ENCODE results near the gene FAM120B.
"Not testable (repeated sequence)": the region's sequence is repeated elsewhere in the genome, so short reads cannot be mapped to it uniquely, and the experiment has no call there.

The FAM120B gene

GRCh38 chr6:170307080-170307545 lies 555 bp downstream of the FAM120B start:
- no peak for DNase-seq

DNA sequence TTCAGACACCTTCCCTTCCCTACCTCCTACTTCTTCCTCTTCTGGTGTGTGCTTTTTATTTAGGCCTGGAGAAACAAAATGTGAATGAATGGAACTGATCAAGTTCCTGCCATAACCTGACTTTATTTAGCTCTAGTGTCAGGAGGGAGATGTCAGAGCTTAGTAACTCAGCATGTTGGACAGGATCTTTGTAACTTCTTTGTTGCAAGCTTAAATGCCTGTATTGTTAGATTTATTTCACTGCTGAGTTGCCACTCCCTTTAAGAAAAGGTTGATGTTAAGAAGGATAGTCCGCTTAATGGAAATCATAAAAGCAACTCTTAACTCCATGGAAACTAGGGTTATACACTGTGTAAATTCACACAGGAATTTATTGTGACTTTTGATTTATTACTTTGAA lies 2.2 kb downstream of the FAM120B start:
- DNase-seq = no peak

DNA sequence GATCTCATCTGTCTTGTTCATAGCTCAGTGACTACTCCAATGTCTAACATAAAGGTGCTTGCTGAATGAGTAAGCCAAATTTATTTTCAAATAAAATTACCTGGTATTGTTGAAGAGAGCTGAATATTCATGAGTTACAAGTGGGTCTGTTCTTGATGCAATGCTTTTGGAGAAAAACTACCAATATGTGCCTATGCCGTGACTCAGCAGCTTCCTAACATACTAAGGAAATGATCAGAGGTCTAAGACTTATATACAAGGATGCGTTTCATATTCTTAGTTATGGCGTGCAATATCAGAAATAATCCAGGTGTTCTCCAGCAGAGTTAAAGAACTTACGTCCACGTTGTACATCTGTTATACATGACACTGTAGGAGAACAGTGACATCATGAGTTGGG lies 5.1 kb downstream of the FAM120B start:
- no peak for DNase-seq

GRCh38 chr6:170312876-170313275 lies 6.3 kb downstream of the FAM120B start:
- no peak for DNase-seq

DNA sequence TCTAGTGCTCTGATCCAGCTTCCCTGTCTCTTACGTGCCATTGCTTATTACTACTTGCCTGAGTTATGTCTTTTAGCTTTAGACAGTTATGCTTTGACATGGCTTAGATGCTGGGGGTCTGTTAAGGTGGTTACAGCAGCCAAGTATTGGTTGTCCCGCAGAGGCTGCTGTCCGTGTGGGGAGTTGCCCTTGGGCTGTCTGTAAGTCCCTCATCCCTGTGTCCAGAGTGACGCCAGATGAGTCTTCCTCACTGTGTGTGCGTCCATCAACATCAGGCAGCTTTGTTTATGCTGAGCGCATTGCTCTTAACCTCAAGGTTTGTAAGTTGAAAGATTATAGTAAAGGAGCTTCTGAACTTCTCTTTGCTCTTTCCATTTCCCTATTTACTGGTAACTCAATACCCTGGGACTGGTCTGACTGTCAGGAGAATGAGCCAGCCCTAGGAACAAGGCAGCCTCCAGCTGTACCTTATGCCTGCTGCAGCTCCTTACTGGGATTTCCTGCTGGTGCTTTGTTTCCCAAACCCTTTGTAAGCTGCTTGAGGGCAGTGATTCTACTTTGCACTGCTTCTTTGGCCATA lies 7.2 kb downstream of the FAM120B start:
- no peak for DNase-seq

- DNase-seq = no peak
These were observed 8.4 kb downstream of the FAM120B start for GRCh38 chr6:170314983-170315382.

GRCh38 chr6:170316071-170316470 lies 9.5 kb downstream of the FAM120B start:
- no peak for DNase-seq

GRCh38 chr6:170317076-170317475 lies 10.5 kb downstream of the FAM120B start:
- no peak for DNase-seq

DNA sequence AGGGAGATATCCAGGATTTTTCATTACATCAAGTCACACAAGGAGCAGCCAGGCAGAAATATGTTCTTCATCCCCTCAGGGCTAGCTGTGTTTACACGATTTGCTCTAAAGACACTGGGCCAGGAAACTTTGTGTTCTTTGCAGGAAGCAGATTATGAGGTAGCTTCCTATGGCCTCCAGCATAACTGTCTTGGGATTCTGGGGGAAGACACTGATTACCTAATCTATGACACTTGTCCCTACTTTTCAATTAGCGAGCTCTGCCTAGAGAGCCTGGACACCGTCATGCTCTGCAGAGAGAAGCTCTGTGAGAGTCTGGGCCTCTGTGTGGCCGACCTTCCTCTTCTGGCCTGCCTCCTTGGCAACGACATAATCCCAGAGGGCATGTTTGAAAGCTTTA lies 11.2 kb downstream of the FAM120B start:
- no peak for DNase-seq

DNA sequence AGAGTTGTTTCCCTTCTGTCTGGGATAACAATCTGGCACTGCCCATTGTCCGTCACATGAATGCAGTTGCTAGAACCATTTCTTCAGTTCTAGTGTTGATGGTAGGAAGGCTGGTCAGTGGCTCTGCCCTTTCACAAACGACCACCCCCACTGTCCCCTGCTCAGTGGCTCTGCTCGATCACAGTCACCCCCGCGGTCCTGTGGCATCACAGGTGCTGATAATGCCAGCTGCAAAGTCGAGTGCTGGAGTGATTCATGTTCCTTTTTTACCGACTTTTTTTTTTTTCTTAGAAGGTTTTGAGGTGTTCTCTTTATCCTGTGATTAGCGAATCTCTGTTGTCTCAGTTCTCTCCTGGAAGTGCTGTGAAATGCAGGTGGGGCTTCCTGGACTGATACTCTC lies 22.8 kb downstream of the FAM120B start:
- DNase-seq = no peak

DNA sequence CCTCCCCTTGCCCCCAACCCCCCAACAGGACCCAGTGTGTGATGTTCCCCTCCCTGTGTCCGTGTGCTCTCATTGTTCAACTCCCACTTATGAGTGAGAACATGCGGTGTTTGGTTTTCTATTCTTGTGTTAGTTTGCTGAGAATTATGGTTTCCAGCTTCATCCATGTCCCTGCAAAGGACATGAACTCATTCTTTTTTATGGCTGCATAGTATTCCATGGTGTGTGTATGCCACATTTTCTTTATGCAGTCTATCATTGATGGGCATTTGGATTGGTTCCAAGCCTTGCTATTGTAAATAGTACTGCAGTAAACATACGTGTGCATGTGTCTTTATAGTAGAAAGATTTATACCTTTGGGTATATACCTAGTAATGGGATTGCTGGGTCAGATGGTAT lies 28.6 kb downstream of the FAM120B start:
- DNase-seq = not testable (repeated sequence)

DNA sequence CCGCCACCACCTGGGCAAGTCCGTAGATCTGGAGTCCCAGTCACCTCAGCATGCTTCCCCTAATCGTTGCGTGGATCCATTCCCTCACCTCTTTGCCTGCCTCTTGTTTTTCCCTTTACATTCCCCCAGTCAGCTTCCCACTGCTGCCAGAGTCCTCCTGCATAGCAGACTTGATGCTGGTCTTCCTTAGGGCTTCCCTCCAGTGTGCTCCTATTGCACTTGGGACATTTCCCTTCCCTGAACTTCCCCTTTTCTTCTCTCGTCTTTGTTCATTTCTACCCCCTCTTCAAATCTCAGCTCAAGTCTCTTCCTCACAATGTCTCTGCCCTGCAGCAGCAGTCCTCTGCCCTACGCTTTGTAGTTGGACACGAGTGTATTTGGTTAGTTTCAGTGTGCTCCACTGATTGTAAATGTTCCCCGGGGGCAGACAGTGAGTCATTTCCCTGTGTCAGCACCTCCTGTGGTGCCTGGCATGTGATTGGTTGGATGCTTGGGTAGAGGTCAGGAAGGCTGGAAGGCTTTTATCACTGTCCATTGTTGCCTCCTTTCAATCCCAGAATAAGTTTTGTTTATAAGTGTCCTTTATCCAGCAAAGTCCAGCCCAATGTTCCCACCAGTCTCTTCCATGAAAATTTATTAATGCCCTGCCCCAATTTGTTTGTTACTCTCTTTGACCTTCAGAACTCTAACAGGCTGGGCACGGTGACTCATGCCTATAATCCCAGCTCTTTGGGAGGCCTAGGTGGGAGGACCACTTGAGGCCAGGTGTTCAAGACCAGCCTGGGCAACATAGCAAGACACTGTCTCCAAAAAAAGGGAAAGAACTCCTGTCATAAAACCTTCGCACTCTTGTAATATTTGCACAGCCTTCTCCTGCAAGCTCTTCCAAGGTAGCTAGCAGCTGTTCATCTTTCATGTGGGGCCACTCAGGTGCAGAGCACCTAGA lies 38.3 kb downstream of the FAM120B start:
- no peak for DNase-seq

GRCh38 chr6:170345662-170346061 lies 39.1 kb downstream of the FAM120B start:
- no peak for DNase-seq

GRCh38 chr6:170346649-170347048 lies 40.1 kb downstream of the FAM120B start:
- no peak for DNase-seq

GRCh38 chr6:170347091-170347490 lies 40.5 kb downstream of the FAM120B start:
- no peak for DNase-seq

DNA sequence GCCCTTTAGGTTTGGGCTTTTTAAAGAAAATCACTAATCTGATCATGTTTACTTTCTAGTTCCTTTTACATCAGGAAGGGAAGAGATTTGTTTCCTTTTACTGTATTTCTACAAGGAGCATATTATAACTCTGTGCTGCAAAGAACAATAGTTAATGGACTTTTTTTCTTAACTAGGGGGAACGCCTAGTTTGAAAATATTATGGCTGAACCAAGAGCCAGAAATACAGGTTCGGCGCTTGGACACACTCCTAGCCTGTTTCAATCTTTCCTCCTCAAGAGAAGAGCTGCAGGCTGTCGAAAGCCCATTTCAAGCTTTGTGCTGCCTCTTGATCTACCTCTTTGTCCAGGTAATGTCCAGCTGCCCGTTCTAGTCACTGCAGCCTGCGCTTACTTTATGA lies 41.4 kb downstream of the FAM120B start:
- no peak for DNase-seq

DNA sequence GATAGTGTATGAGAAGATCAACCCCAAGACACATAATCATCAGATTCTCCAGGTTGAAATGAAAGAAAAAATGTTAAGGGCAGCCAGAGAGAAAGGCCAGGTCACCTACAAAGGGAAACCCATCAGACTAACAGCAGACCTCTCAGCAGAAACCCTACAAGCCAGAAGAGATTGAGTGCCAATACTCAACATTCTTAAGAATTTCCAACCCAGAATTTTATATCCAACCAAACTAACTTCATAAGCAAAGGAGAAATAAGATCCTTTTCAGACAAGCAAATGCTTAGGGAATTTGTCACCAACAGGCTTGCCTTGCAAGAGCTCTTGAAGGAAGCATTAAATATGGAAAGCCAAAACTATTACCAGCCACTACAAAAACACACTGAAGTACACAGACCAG lies 44.9 kb downstream of the FAM120B start:
- not testable (repeated sequence) for DNase-seq

DNA sequence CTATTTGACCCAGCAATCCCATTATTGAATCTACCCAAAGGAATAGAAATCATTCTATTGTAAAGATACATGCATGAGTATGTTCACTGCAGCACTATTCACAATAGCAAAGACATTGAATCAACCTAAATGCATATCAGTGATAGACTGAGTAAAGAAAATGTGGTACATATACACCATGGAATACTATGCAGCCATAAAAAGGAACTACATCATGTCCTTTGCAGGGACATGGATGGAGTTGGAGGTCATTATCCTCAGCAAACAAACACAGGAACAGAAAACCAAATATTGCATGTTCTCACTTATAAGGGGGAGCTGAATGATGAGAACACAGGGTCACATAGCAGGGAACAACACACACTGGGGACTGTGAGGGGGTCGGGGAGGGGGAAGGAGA lies 48.6 kb downstream of the FAM120B start:
- not testable (repeated sequence) for DNase-seq

GRCh38 chr6:170355661-170356060 lies 49.1 kb downstream of the FAM120B start:
- DNase-seq = no peak

GRCh38 chr6:170357812-170358211 lies 51.3 kb downstream of the FAM120B start:
- DNase-seq = no peak

DNA sequence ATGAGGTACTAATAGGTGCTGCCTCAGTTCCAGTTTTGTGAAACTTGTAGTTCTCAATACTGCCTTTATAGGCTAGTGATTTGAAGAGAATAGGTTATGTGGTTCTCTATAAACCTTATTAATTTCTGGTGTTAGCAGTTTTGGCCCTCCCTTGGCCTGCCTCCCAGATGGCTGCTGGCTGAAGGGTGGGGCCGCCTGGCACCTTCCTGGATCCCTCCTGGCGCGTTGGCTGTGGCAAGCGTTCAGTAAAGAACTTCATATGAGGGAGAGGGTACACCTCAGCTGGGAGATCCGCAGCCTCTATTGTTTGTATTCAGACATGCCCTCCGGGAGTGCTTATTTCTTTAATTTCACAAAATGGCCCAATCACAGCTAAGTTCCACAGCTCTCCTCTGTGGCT lies 51.9 kb downstream of the FAM120B start:
- no peak for DNase-seq

GRCh38 chr6:170360476-170360875 lies 53.9 kb downstream of the FAM120B start:
- no peak for DNase-seq

- DNase-seq = no peak
These were observed 54.8 kb downstream of the FAM120B start for GRCh38 chr6:170361335-170361734.

GRCh38 chr6:170362121-170362520 lies 55.6 kb downstream of the FAM120B start:
- DNase-seq = no peak

Data from DMS153 (cell line).